ENCODE measurements around the gene CYP2A7. TPM values are rescaled to one million over a fixed set of nuclear protein-coding genes. Genes with fewer than 3 reads are reported as not detected.
"Not testable (repeated sequence)": the region's sequence is repeated elsewhere in the genome, so short reads cannot be mapped to it uniquely, and the experiment has no call there.

CYP2A7 gene
- polyA plus RNA-seq, 2 of the 4 experiments (the other 2 are of a cell fraction) = not detected

- no peak overlapping the region for H3K4me3 ChIP-seq
- TF ChIP-seq SMC3 (IDR thresholded peaks at IDR 0.05) (0 out of 3 replicates have a peak, but pooled peaks have one; percentile 12), NR3C1 (IDR thresholded peaks at IDR 0.05) (no peak), RAD21 (conservative IDR thresholded peaks at IDR 0.05 in 1 of 2, IDR thresholded peaks at IDR 0.05 in 1 of 2) (0 out of 5 replicates have a peak, but pooled peaks of 1 of the 2 experiments have one; percentile 25), BCL3 (IDR thresholded peaks at IDR 0.05) (no peak), ZFP36 (IDR thresholded peaks at IDR 0.05; ENCODE audit: borderline replicate concordance, partially characterized antibody) (no peak), CHD4 (IDR thresholded peaks at IDR 0.05; ENCODE audit: borderline replicate concordance) (no peak), KDM5A (IDR thresholded peaks at IDR 0.05) (no peak), MYC (IDR thresholded peaks at IDR 0.05; ENCODE audit: borderline replicate concordance, low read length) (no peak), JUNB (IDR thresholded peaks at IDR 0.05) (no peak), RCOR1 (IDR thresholded peaks at IDR 0.05; ENCODE audit: low read depth, low read length) (no peak), HEYL (CRISPR knock-in tag; IDR thresholded peaks at IDR 0.05) (no peak), RFX5 (IDR thresholded peaks at IDR 0.05) (no peak)
- FAIRE-seq (no peak), DNase-seq (ENCODE audit: low read depth in 1 of 2, low spot score in 1 of 2) (no peak), ATAC-seq (no peak)
- ChIA-PET CTCF (interaction anchor here (0.5 to 2.3 kb wide), 2 partner anchors 9 to 249 kb away, joined by 3 to 5 read pairs; no protein-coding TSS in a partner anchor), POLR2A (no interaction called here)
- H3K9me3 ChIP-seq = no peaks in the 10 kb centered on the region
- H3K27ac ChIP-seq = no peak overlapping the region; a peak in 1 of 6 replicates
- H3K4me1 ChIP-seq = peaks cover 15% of the 10 kb centered on the region; the same call in 1 of the 3 replicates
- WGBS (ENCODE audit: missing lambda C conversion rate) = 79% methylated on average over 5 of the region's 5 CpGs
- no peak overlapping the region for H3K4me2 ChIP-seq
Observed at GRCh38 chr19:40858109-40858508, 23.9 kb downstream of the CYP2A7 start.

GRCh38 chr19:40852467-40853152, 29.4 kb downstream of the CYP2A7 start:
- CTCF ChIA-PET; DNase-seq (ENCODE audit: low read depth in 1 of 2, low spot score in 1 of 2); ATAC-seq; H3K9me3 ChIP-seq; H3K4me2 ChIP-seq; FAIRE-seq; H3K27ac ChIP-seq; H3K4me3 ChIP-seq; POLR2A ChIA-PET: not testable (repeated sequence)
- H3K4me1 ChIP-seq = peaks cover 21% of the 10 kb centered on the region; the same call in 1 of the 3 replicates
- 70% methylated on average over 2 of the region's 3 CpGs for WGBS (ENCODE audit: missing lambda C conversion rate)

- 91% methylated on average over 3 of the region's 3 CpGs for WGBS (ENCODE audit: missing lambda C conversion rate)
- H3K4me2 ChIP-seq; FAIRE-seq; POLR2A ChIA-PET; DNase-seq (ENCODE audit: low read depth in 1 of 2, low spot score in 1 of 2); H3K9me3 ChIP-seq; H3K4me3 ChIP-seq; ATAC-seq: not testable (repeated sequence)
- CTCF ChIA-PET = interaction anchor here (1.0 to 2.3 kb wide), 2 partner anchors 37 to 277 kb away, joined by 3 to 7 read pairs; no protein-coding TSS in a partner anchor
- peak within 1 kb of the TSS in 1 of 2 experiments; percentile 39; a peak in 2 of 6 replicates for H3K27ac ChIP-seq
- peaks cover 17% of the 10 kb centered on the region; the same call in 1 of the 3 replicates for H3K4me1 ChIP-seq
Observed at GRCh38 chr19:40850277-40850676, 31.8 kb downstream of the CYP2A7 start, which contains the start of gene CYP2A6. TSS of gene CYP2A6 (minus strand) at chr19:40850447. CDS start at chr19:40850426, 21 bp downstream.

- H3K27ac ChIP-seq; DNase-seq (ENCODE audit: low read depth in 1 of 2, low spot score in 1 of 2); H3K4me2 ChIP-seq; ATAC-seq; H3K4me3 ChIP-seq; POLR2A ChIA-PET; H3K9me3 ChIP-seq: not testable (repeated sequence)
- CTCF ChIA-PET = interaction anchor here (1.3 to 2.3 kb wide), 2 partner anchors 28 to 298 kb away, joined by 3 to 5 read pairs; no protein-coding TSS in a partner anchor
- WGBS (ENCODE audit: missing lambda C conversion rate) = 79% methylated on average over 8 of the region's 8 CpGs
- peaks cover 14% of the 10 kb centered on the region; the same call in 1 of the 3 replicates for H3K4me1 ChIP-seq
- peak; percentile 23 for FAIRE-seq
Observed at GRCh38 chr19:40846722-40847121, 35.3 kb downstream of the CYP2A7 start.

GRCh38 chr19:40843653-40844052, 38.4 kb downstream of the CYP2A7 start:
- H3K9me3 ChIP-seq; H3K4me2 ChIP-seq; POLR2A ChIA-PET; H3K4me1 ChIP-seq; H3K27ac ChIP-seq; DNase-seq (ENCODE audit: low read depth in 1 of 2, low spot score in 1 of 2); H3K4me3 ChIP-seq; ATAC-seq; FAIRE-seq; CTCF ChIA-PET: not testable (repeated sequence)
- WGBS (ENCODE audit: missing lambda C conversion rate) = 65% methylated on average over 19 of the region's 19 CpGs

GRCh38 chr19:40842997-40843652, 38.9 kb downstream of the CYP2A7 start:
- ATAC-seq; CTCF ChIA-PET; H3K4me2 ChIP-seq; H3K9me3 ChIP-seq; FAIRE-seq; POLR2A ChIA-PET; H3K4me1 ChIP-seq; DNase-seq (ENCODE audit: low read depth in 1 of 2, low spot score in 1 of 2); H3K27ac ChIP-seq; H3K4me3 ChIP-seq: not testable (repeated sequence)
- WGBS (ENCODE audit: missing lambda C conversion rate) = 85% methylated on average over 10 of the region's 12 CpGs
